A549 (cell line): ENCODE results near the gene SPNS2. TPM values are rescaled to one million over a fixed set of nuclear protein-coding genes. Genes with fewer than 3 reads are reported as not detected.

Source experiments
- ATAC-seq, 2 experiments: fragments of 200-7000 bp in 1 of 2; fragments of >200 bp in 1 of 2; cut with Nextera tagmentation in 1 of 2; cut with Tn5 transposase in 1 of 2; 3 replicates each; pipeline versions ENCODE4 v1.8.0 to v1.9.1; 2018 to 2020; ENCODE audit warnings: mild to moderate bottlenecking in 1 of 2, moderate library complexity in 1 of 2
- CTCF ChIA-PET: fragments of 300-600 bp; sonication (Branson Sonifier 250); formaldehyde crosslinking; extraction: SDS; loops from one replicate; lab custom pipeline; 2021; ENCODE audit warnings: antibody characterized with exemption, inconsistent platforms; lab: Yijun Ruan, JAX
- POLR2A ChIA-PET: fragments of 350-600 bp; formaldehyde crosslinking; extraction: SDS; loops from one replicate; lab custom pipeline; 2021; ENCODE audit warnings: antibody characterized with exemption, inconsistent platforms; lab: Yijun Ruan, JAX
- DNase-seq, 2 experiments: peaks; one replicate each; pipeline versions ENCODE4 v3.0.0 to v3.0.0-alpha.2; 2011 to 2016; ENCODE audit warnings: low read depth in 1 of 2, low spot score in 1 of 2
- FAIRE-seq: peaks from 2 replicates; lab custom pipeline; 2011; peaks lifted over from hg19 to GRCh38; lab: Jason Lieb, UNC
- H3K27ac ChIP-seq, 2 experiments: fragments of >200 bp; sonication (Bioruptor Twin); formaldehyde crosslinking; 3 replicates each; pipeline ENCODE4 v1.5.1; 2016 to 2017
- H3K4me1 ChIP-seq: fragments of >200 bp; sonication (Bioruptor Twin); formaldehyde crosslinking; 3 replicates; pipeline ENCODE4 v1.6.1; 2016
- H3K4me2 ChIP-seq: fragments of >200 bp; sonication (Bioruptor Twin); formaldehyde crosslinking; 3 replicates; pipeline ENCODE4 v1.6.1; 2016
- H3K4me3 ChIP-seq: fragments of >200 bp; sonication (Bioruptor Twin); formaldehyde crosslinking; 3 replicates; pipeline ENCODE4 v1.5.1; 2016
- H3K9me3 ChIP-seq: fragments of >200 bp; sonication (Bioruptor Twin); formaldehyde crosslinking; 3 replicates; pipeline ENCODE4 v1.6.1; 2016
- BHLHE40 ChIP-seq: IDR thresholded peaks from 2 replicates; pipeline ENCODE4 v1.6.1; 2012; ENCODE audit warnings: low read depth, low read length, inconsistent platforms
- CBX2 ChIP-seq: fragments of 200-600 bp; sonication (generic); IDR thresholded peaks from 2 replicates; pipeline ENCODE4 v1.6.1; 2016; ENCODE audit warnings: low read depth, mild to moderate bottlenecking, borderline replicate concordance
- EHMT2 ChIP-seq: fragments of 200-600 bp; sonication (generic); IDR thresholded peaks from 2 replicates; pipeline ENCODE4 v1.6.1; 2016; ENCODE audit warnings: antibody characterized with exemption, low read depth, mild to moderate bottlenecking, moderate library complexity
- EP300 ChIP-seq, 2 experiments: fragments of >200 bp; sonication (Bioruptor Twin); formaldehyde crosslinking; IDR thresholded peaks; 2 replicates in 1 of 2; 3 replicates in 1 of 2; pipeline ENCODE4 v1.6.1; 2016 to 2017
- ESRRA ChIP-seq: fragments of 150-350 bp; IDR thresholded peaks from 2 replicates; pipeline ENCODE4 v1.6.1; 2014; ENCODE audit warnings: mild to moderate bottlenecking, low read length, borderline replicate concordance
- FOSB ChIP-seq: fragments of 250-450 bp; sonication (Bioruptor Pico); IDR thresholded peaks from 2 replicates; pipeline ENCODE4 v1.5.0; 2020; ENCODE audit warnings: mild to moderate bottlenecking, moderate library complexity
- FOXS1 ChIP-seq: fragments of 250-450 bp; sonication (Bioruptor Pico); IDR thresholded peaks from 2 replicates; pipeline ENCODE4 v1.5.0; 2020; ENCODE audit warnings: mild to moderate bottlenecking, moderate library complexity
- JUNB ChIP-seq: fragments of >200 bp; sonication (Bioruptor Twin); formaldehyde crosslinking; IDR thresholded peaks from 2 replicates; pipeline ENCODE4 v1.6.1; 2016
- KDM5A ChIP-seq: fragments of 200-600 bp; sonication (generic); IDR thresholded peaks from 2 replicates; pipeline ENCODE4 v1.6.1; 2016; ENCODE audit warnings: antibody characterized with exemption, mild to moderate bottlenecking
- MAX ChIP-seq: IDR thresholded peaks from 2 replicates; pipeline ENCODE4 v1.6.1; 2012
- MYC ChIP-seq: IDR thresholded peaks from 2 replicates; pipeline ENCODE4 v1.6.1; 2012; ENCODE audit warnings: mild to moderate bottlenecking, inconsistent platforms, low read length, improper control_type of control experiment, borderline replicate concordance
- NFE2L2 ChIP-seq: fragments of 150-350 bp; conservative IDR thresholded peaks from 2 replicates; pipeline ENCODE4 v1.6.1; 2014; ENCODE audit warnings: low read length
- POLR2A ChIP-seq: IDR thresholded peaks from 2 replicates; pipeline ENCODE4 v1.6.1; 2012; ENCODE audit warnings: mild to moderate bottlenecking, low read length
- RAD21 ChIP-seq, 2 experiments: fragments of >200 bp in 1 of 2; sonication (Bioruptor Twin) in 1 of 2; formaldehyde crosslinking in 1 of 2; IDR thresholded peaks in 1 of 2; conservative IDR thresholded peaks in 1 of 2; 2 replicates in 1 of 2; 3 replicates in 1 of 2; pipeline ENCODE4 v1.6.1; 2012 to 2018; ENCODE audit warnings: inconsistent platforms in 1 of 2
- RARB ChIP-seq: fragments of 250-450 bp; sonication (Bioruptor Pico); IDR thresholded peaks from 2 replicates; pipeline ENCODE4 v1.8.0; 2021; ENCODE audit warnings: mild to moderate bottlenecking, moderate library complexity
- REST ChIP-seq: fragments of 200-600 bp; sonication (generic); IDR thresholded peaks from 2 replicates; pipeline ENCODE4 v1.6.1; 2016; ENCODE audit warnings: antibody characterized with exemption, mild to moderate bottlenecking, moderate library complexity
- SREBF2 ChIP-seq: fragments of 450-650 bp; IDR thresholded peaks from 2 replicates; pipeline ENCODE4 v1.6.1; 2014; ENCODE audit warnings: mild to moderate bottlenecking, moderate library complexity
- TFCP2L1 ChIP-seq: fragments of 250-450 bp; sonication (Bioruptor Pico); IDR thresholded peaks from 2 replicates; pipeline ENCODE4 v1.5.0; 2021; ENCODE audit warnings: mild to moderate bottlenecking
- ZC3H11A ChIP-seq: fragments of 450-650 bp; IDR thresholded peaks from 2 replicates; pipeline ENCODE4 v1.6.1; 2014; ENCODE audit warnings: antibody characterized with exemption, mild to moderate bottlenecking
- ZFP36 ChIP-seq: fragments of 450-650 bp; IDR thresholded peaks from 2 replicates; pipeline ENCODE4 v1.6.1; 2014; ENCODE audit warnings: borderline replicate concordance; ENCODE audit not compliant: partially characterized antibody
- ZNF302 ChIP-seq: fragments of 250-450 bp; sonication (Bioruptor Pico); IDR thresholded peaks from 2 replicates; pipeline ENCODE4 v1.9.0; 2021; ENCODE audit warnings: inconsistent platforms, mild to moderate bottlenecking, moderate library complexity
- WGBS: methylation state at CpG from one replicate; pipeline ENCODE4 v1.1.6; 2017; ENCODE audit errors: missing lambda C conversion rate; 5-methylcytosine and 5-hydroxymethylcytosine counted together
- polyA plus RNA-seq, 4 experiments: library from polyadenylated mRNA; depleted of rRNA in 3 of 4; stranded (reverse); fragments of >200 nt; fragmentation: RNase III in 1 of 4; extraction: RNeasy Plus Mini Kit Qiagen cat#74134 plus additional on column Dnase treatment in 1 of 4; gene quantifications; 2 replicates in 3 of 4; 3 replicates in 1 of 4; pipeline ENCODE4 v1.2.3, GENCODE V29; 2011 to 2017

SPNS2 gene
- polyA plus RNA-seq, 2 of the 4 experiments (the other 2 are of a cell fraction): 0.27 to 0.46 TPM

GRCh38 chr17:4503283-4504025, 4.8 kb downstream of the SPNS2 start:
- FAIRE-seq (no peak), ATAC-seq (no peak)
- Histone ChIP-seq H3K4me1 (peaks cover 10% of the 10 kb centered on the region), H3K4me3 (no peak overlapping the region)
- CTCF ChIA-PET: interaction anchor here (1.0 to 1.9 kb wide), 4 partner anchors 13 to 90 kb away, joined by 3 to 5 read pairs (median 4); no protein-coding TSS in a partner anchor
- WGBS: 51% methylated on average over 4 of the region's 4 CpGs
- TF ChIP-seq FOXS1 (no peak), ZNF302 (CRISPR knock-in tag) (no peak), POLR2A (no peak), RARB (no peak), MAX (no peak), EHMT2 (no peak), SREBF2 (no peak), BHLHE40 (no peak)
- TF ChIP-seq, all 56 proteins: peak for 0
- no peak overlapping the region for H3K4me2 ChIP-seq
- DNase-seq: no peak
- POLR2A ChIA-PET: no interaction called here
- no peak overlapping the region for H3K27ac ChIP-seq
- H3K9me3 ChIP-seq: no peaks in the 10 kb centered on the region

- H3K4me3 ChIP-seq: no peak overlapping the region
- 51% methylated on average over 5 of the region's 5 CpGs for WGBS
- H3K27ac ChIP-seq: no peak overlapping the region
- TF ChIP-seq JUNB (no peak), KDM5A (no peak), POLR2A (no peak), MAX (no peak), ZFP36 (no peak), NFE2L2 (no peak)
- ChIA-PET POLR2A (no interaction called here), CTCF (interaction anchor here (1.0 to 2.6 kb wide), 4 partner anchors 13 to 91 kb away, joined by 3 to 10 read pairs (median 4); no protein-coding TSS in a partner anchor)
- no peak overlapping the region for H3K4me2 ChIP-seq
- H3K4me1 ChIP-seq: peaks cover 7% of the 10 kb centered on the region; the same call in 2 of the 3 replicates
- no peak for DNase-seq
- no peak for ATAC-seq
- FAIRE-seq: no peak
- no peaks in the 10 kb centered on the region for H3K9me3 ChIP-seq
Measured at GRCh38 chr17:4504188-4504587, 5.5 kb downstream of the SPNS2 start.

GRCh38 chr17:4505187-4505586, 6.5 kb downstream of the SPNS2 start:
- no peaks in the 10 kb centered on the region for H3K9me3 ChIP-seq
- TF ChIP-seq EP300 (IDR thresholded peaks at IDR 0.05): no peak
- no peak for TF ChIP-seq ZFP36
- TF ChIP-seq MYC: no peak
- TF ChIP-seq ESRRA: no peak
- no peak for TF ChIP-seq REST
- TF ChIP-seq RAD21 (conservative IDR thresholded peaks at IDR 0.05 in 1 of 2, IDR thresholded peaks at IDR 0.05 in 1 of 2): no peak
- TF ChIP-seq TFCP2L1: no peak
- no peak for TF ChIP-seq ZC3H11A
- no peak for TF ChIP-seq CBX2
- TF ChIP-seq FOSB: no peak
- DNase-seq (no peak), ATAC-seq (no peak), FAIRE-seq (no peak)
- POLR2A ChIA-PET: no interaction called here
- no peaks in the 10 kb centered on the region for H3K4me1 ChIP-seq
- CTCF ChIA-PET: interaction anchor here (0.9 to 2.6 kb wide), 5 partner anchors 14 to 84 kb away, joined by 3 to 10 read pairs (median 3); no protein-coding TSS in a partner anchor
- H3K27ac ChIP-seq: no peak overlapping the region
- no peak overlapping the region for H3K4me2 ChIP-seq
- no peak overlapping the region for H3K4me3 ChIP-seq
- WGBS: 98% methylated on average over 4 of the region's 5 CpGs
